GM18519 (cell line): ENCODE data around the gene SLC9C1.
A peak's percentile ranks its signal among the peaks of the same experiment; 100 is the strongest.

Experiments
- ATAC-seq: cut with Tn5 transposase; IDR thresholded peaks from one replicate; pipeline ENCODE4 v1.9.1; 2021; ENCODE audit warnings: mild to moderate bottlenecking, moderate library complexity; ENCODE audit not compliant: unreplicated experiment, low FRiP score

Gene SLC9C1

GRCh38 chr3:112133626-112134334 lies 160.2 kb downstream of the SLC9C1 start:
- no peak for ATAC-seq

GRCh38 chr3:112132975-112133448 lies 161.0 kb downstream of the SLC9C1 start, which contains the start of gene GCSAM:
Gene GCSAM (minus strand): TSS chr3:112133248. CDS start chr3:112133120, 128 bp downstream.
- ATAC-seq, result peak; percentile 60

- no peak for ATAC-seq
Observed at GRCh38 chr3:112132554-112132953, 161.5 kb downstream of the SLC9C1 start.

DNA sequence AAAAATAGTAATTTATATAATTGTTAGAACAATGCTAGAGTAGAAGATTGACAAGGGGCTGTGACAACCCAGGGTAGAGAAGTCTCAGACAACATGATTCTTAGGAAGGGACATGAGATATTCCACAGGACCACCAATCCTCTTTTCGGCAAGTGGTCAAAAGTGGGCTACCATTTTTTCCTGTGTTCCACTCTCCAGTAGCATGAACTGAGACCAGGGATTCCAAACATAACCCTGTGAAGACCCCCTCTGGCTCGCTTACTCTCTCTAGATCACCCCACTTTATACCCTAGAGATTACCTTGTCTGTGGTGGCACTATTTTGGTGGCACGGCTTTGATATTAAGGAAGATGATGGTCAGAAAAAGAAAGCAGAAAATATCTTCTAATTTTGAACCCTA lies 161.9 kb downstream of the SLC9C1 start:
- ATAC-seq, result no peak

- ATAC-seq, result no peak
Observed at GRCh38 chr3:112131111-112131510, 162.9 kb downstream of the SLC9C1 start.

- no peak for ATAC-seq
Observed at GRCh38 chr3:112130638-112130993, 163.4 kb downstream of the SLC9C1 start.

GRCh38 chr3:112129925-112130637 lies 163.9 kb downstream of the SLC9C1 start:
- no peak for ATAC-seq

GRCh38 chr3:112128843-112129727 lies 164.9 kb downstream of the SLC9C1 start:
- ATAC-seq, result peak; percentile 36

DNA sequence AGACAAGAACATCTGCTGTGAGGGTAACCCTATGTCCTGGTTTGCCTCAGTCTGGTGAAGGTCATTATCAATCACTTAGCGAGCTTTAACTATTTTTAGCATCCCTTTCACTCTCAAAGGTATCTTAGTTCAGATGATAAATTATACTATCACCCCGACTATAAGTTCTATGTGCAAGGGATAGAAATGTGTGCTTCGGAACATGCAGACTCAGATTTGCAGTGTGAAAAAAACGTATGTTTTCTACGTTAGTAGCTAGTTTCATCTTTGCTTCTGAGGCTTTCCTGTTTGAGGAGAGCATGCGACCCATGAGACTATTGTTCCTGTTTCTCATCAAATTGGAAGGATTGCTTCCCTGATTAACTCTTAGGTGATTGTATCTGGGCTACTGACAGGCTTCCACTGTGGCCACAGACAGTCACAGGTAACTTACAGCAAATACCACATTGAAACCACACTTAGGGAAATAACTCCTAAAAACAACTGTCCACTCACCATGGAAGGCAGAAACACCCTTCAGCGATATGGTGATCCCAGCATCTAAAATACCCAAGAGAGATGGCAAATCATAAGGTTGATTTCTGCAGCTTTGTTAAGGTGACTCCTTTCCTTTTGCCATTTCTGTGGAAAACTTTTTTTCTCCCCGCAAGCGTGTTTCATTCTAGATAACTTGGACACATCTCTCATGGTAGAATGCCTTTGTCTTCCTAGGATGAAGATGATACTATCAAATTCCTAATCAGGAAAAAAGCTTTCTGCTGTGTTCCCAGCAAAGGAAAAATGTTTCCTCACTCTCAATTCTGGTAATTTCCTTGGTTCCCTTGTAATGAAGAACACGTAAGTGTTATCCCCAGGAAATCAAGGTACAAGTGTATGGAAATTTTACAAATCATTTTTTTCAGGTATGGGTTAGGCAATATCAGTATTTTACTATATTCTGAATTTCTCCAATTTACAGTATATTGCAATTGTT lies 166.2 kb downstream of the SLC9C1 start:
- ATAC-seq, result peak; percentile 24

DNA sequence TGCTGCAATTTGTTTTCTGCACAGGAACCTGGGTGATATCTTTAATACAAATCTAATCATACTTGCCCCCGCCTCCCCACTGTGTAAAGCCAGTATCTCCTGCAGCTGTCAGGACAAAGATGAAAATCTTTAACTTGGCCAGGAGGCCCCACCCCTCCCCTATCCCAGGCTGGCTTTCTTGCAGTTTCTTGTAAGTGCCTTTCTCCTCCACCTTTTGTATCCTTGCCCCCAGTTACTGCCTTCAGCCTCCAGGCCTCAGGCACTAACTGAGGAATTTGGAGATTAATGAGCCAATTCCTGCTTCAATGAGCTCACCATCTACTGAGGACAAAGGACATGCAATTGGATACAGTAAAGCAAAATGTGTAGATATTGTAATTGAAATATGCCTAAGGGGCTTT lies 167.5 kb downstream of the SLC9C1 start:
- ATAC-seq, result no peak

GRCh38 chr3:112124907-112125607 lies 169.0 kb downstream of the SLC9C1 start:
- ATAC-seq, result no peak

DNA sequence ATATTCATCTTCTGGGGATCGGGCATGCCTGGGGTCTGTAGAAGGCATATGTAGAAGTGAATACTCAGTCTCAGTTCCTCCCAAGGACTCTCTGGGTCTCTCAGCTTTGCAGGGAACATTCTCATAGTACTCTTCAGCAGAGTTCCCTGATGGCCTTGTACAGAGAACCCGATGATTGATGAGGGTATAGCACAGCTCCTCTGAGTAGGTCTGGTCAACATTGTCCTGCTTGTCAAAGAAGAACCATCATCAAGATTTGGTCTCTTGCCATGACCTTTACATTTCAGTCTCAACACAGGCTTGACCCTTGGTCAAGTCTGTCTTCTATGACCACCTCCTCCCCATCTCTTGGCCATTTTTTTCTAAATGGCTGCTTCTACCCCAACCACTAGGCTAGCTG lies 170.5 kb downstream of the SLC9C1 start:
- ATAC-seq, result no peak

GRCh38 chr3:112122870-112123269 lies 171.1 kb downstream of the SLC9C1 start:
- ATAC-seq, result no peak

DNA sequence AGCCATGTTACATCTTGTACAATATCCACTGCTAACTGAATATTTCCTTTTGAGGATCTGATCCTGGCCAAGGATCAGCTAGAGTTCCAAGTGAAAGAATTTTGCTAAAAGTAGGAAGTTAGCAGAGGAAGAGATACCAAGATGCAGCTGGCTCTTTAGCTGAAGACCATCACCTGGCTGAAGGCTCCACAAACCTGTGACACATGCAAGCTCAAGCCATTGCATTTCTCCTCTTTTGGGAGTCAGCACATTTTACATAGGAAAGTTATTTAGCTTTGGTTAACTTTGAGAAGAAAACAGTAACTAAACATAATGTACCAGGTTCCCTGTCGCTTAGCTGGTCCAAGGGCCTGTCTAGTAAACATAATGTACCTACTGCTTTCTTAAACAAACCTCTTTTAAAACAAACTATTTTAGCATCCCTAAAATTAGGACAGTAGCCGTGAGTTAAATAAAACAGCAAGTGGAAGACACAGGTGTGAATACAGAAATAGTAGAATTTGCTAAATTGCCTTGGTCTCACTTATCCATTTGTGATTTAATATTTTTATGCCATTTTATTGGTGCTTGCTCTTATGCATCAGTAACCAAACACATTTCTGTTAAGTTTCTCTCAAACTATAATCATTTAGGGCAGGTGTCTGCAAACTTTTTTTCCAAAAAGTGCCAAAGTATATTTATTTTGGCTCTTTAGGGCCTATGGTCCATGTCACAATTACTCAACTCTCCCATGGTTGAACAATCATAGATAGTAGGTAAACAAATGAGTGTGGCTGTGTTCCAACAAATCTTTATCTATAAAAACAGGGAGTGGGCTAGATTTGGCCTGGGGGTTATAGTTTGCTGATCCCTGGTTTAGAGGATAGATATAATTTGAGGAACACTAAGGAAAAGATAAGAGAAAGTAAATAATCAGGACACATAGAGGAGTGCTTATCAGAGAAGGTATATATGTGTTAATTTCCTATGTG lies 172.2 kb downstream of the SLC9C1 start:
- no peak for ATAC-seq

- ATAC-seq, result no peak
Observed at GRCh38 chr3:112119962-112120836, 173.8 kb downstream of the SLC9C1 start.

GRCh38 chr3:112117841-112118571 lies 176.0 kb downstream of the SLC9C1 start:
- no peak for ATAC-seq
